Esophagus muscularis mucosa (tissue), 4 donors: Measurements from ENCODE around the gene PAPLN. TPM values are rescaled to one million over a fixed set of nuclear protein-coding genes. Genes with fewer than 3 reads are reported as not detected.

Source experiments
- DNase-seq: peaks from one replicate; pipeline ENCODE4 v3.0.0-alpha.2; 2017; ENCODE audit errors: extremely low spot score
- H3K27ac ChIP-seq, 4 donors: fragments of 200-600 bp; sonication (generic); replicated peaks in 1 of 4; 1 replicate in 3 of 4; 2 replicates in 1 of 4; pipeline ENCODE4 v1.5.1; 2016 to 2019; ENCODE audit warnings: mild to moderate bottlenecking in 1 of 4
- H3K27me3 ChIP-seq, 4 donors: fragments of 200-600 bp; sonication (generic); one replicate each; pipeline versions ENCODE4 v1.5.1 to v1.6.0; 2016 to 2019
- H3K36me3 ChIP-seq, 4 donors: fragments of 200-600 bp; sonication (generic); one replicate each; pipeline ENCODE4 v1.5.1; 2016 to 2019
- H3K4me1 ChIP-seq, 4 donors: fragments of 200-600 bp; sonication (generic); one replicate each; pipeline ENCODE4 v1.5.1; 2016 to 2019
- H3K4me3 ChIP-seq, 4 donors: fragments of 200-600 bp; sonication (generic); 1 replicate in 2 of 4; 2 replicates in 2 of 4; pipeline ENCODE4 v1.5.1; 2016 to 2019; ENCODE audit warnings: mild to moderate bottlenecking in 4 of 4, moderate library complexity in 1 of 4
- H3K9me3 ChIP-seq, 4 donors: fragments of 200-600 bp; sonication (generic); 1 replicate in 3 of 4; 2 replicates in 1 of 4; pipeline ENCODE4 v1.5.1; 2016 to 2019
- EP300 ChIP-seq: sonication (generic); formaldehyde crosslinking; IDR thresholded peaks from one replicate; pipeline ENCODE4 v1.6.1; 2017; ENCODE audit warnings: antibody characterized with exemption
- POLR2A ChIP-seq: fragments of 450-650 bp; IDR thresholded peaks from one replicate; pipeline ENCODE4 v1.6.1; 2017; ENCODE audit warnings: antibody characterized with exemption, moderate library complexity, mild to moderate bottlenecking, low read depth
- POLR2AphosphoS5 ChIP-seq, 2 donors: sonication (generic); formaldehyde crosslinking; IDR thresholded peaks; one replicate each; pipeline ENCODE4 v1.6.1; 2017; ENCODE audit warnings: antibody characterized with exemption in 2 of 2
- WGBS: methylation state at CpG from one replicate; pipeline ENCODE4 v1.1.5; 2018; 5-methylcytosine and 5-hydroxymethylcytosine counted together
- intact Hi-C: fragments of 100-400 bp; cut with DNase I; formaldehyde crosslinking; loops from one replicate; pipeline ENCODE4 v1.15.1; 2023
- total RNA-seq, 4 donors: library from RNA; depleted of rRNA; stranded (reverse); fragments of >200 nt; gene quantifications; one replicate each; pipeline versions ENCODE4 v1.1.0 to v1.2.1, GENCODE V29; 2016
- TF ChIP-seq, protein P1 (sequence below), 3 experiments: fragments of 200-600 bp in 2 of 3; fragments of 450-650 bp in 1 of 3; sonication (generic) in 2 of 3; IDR thresholded peaks; one replicate each; pipeline ENCODE4 v1.5.1; 2017 to 2019; ENCODE audit warnings: antibody characterized with exemption in 3 of 3, mild to moderate bottlenecking in 2 of 3, moderate library complexity in 1 of 3

PAPLN gene
- total RNA-seq, 4 donors from 2014 or later, result 12.0 to 43.5 (median 24.1) TPM

DNA sequence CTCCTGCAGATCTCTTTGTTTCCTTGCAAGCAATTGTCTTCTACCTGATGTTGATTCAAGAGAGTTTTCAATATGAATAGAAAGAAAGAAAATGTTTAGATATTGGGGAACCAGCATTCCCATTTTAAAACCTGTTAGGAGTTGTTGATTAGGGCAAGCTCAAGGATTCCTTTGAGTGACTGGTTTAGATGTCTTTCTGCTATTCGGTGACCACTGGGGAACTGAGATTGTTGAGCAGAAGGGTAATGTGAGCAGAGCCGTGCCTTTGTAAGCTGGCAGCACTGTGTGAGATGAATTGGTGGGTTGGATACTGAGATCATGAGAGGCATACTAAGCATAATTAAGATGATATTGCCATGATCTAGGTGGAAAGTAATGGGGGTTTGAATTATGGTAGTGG lies 39.1 kb upstream of the PAPLN start:
- intact Hi-C loops, result no loop called here
- 79% methylated on average over 2 of the region's 2 CpGs for WGBS
- Histone ChIP-seq H3K27ac (no peak overlapping the region), H3K4me1 (no peaks in the 10 kb centered on the region), H3K4me3 (no peak overlapping the region), H3K27me3 (no peaks in the 10 kb centered on the region), H3K9me3 (no peaks in the 10 kb centered on the region), H3K36me3 (peaks cover 24 to 91% (median 79%) of the 10 kb centered on the region in 4 donors)
- DNase-seq, result no peak
- TF ChIP-seq, protein P1, sequence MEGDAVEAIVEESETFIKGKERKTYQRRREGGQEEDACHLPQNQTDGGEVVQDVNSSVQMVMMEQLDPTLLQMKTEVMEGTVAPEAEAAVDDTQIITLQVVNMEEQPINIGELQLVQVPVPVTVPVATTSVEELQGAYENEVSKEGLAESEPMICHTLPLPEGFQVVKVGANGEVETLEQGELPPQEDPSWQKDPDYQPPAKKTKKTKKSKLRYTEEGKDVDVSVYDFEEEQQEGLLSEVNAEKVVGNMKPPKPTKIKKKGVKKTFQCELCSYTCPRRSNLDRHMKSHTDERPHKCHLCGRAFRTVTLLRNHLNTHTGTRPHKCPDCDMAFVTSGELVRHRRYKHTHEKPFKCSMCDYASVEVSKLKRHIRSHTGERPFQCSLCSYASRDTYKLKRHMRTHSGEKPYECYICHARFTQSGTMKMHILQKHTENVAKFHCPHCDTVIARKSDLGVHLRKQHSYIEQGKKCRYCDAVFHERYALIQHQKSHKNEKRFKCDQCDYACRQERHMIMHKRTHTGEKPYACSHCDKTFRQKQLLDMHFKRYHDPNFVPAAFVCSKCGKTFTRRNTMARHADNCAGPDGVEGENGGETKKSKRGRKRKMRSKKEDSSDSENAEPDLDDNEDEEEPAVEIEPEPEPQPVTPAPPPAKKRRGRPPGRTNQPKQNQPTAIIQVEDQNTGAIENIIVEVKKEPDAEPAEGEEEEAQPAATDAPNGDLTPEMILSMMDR (IDR thresholded peaks at IDR 0.05), result no peak
- TF ChIP-seq POLR2AphosphoS5 (IDR thresholded peaks at IDR 0.05) (no peak), EP300 (no peak), POLR2A (no peak)

DNA sequence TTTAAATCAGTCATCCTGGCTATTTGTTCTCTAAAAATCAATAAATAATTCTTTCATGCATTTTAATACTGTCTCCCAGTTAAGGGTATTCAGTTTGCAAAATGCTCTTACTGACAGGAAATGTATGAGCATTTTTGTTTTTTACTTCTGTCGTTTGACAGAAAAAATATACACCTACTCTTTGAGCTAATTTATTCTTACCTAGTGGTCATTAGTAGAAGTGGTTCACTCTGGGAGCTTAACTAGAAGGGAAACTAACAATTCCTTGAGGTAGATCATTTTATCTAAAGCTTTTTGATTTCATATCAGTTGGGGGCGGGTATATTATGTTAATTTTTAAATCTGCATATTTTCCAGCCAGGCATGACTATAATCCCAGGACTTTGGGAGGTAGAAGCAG lies 33.8 kb upstream of the PAPLN start:
- no peak for DNase-seq
- no peak overlapping the region for H3K4me3 ChIP-seq
- intact Hi-C loops, result no loop called here
- WGBS, result 82% methylated on average over 2 of the region's 2 CpGs
- H3K4me1 ChIP-seq, result no peaks in the 10 kb centered on the region
- H3K9me3 ChIP-seq, result no peaks in the 10 kb centered on the region
- H3K36me3 ChIP-seq, result peaks cover 43 to 93% (median 78%) of the 10 kb centered on the region in 4 donors
- no peak for TF ChIP-seq EP300
- no peak for TF ChIP-seq POLR2A
- no peak for TF ChIP-seq POLR2AphosphoS5 (IDR thresholded peaks at IDR 0.05)
- TF ChIP-seq, protein P1 (IDR thresholded peaks at IDR 0.05), result no peak
- H3K27me3 ChIP-seq, result no peaks in the 10 kb centered on the region
- H3K27ac ChIP-seq, result no peak overlapping the region

DNA sequence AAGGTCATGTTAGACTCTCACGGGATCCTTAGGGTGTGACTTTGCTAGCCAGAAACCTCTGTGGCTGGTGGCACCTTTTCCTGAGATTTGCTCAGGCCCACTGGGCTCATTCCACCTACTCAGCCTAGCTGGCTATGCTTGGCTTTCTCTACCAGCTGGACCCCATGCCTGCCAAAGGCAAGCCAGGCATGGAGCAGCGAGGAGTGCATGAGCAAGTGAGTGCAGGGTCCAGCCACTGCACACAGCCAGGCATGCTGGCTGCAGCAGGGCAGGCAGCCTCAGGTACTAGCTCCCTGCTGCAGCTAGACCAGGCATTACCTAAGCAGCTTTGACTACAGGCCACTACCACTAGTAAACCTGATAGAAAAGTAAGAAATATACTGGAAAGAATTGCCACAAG lies 29.7 kb upstream of the PAPLN start:
- peaks cover 0 to 16% (median 12%) of the 10 kb centered on the region in 4 donors for H3K4me1 ChIP-seq
- peaks cover 54 to 87% (median 73%) of the 10 kb centered on the region in 4 donors for H3K36me3 ChIP-seq
- no peak overlapping the region for H3K27ac ChIP-seq
- TF ChIP-seq POLR2A, result no peak
- no peak for TF ChIP-seq EP300
- TF ChIP-seq POLR2AphosphoS5 (IDR thresholded peaks at IDR 0.05), result no peak
- TF ChIP-seq, protein P1 (IDR thresholded peaks at IDR 0.05), result no peak
- no peaks in the 10 kb centered on the region for H3K27me3 ChIP-seq
- no peak overlapping the region for H3K4me3 ChIP-seq
- 100% methylated on average over 2 of the region's 2 CpGs for WGBS
- DNase-seq, result no peak
- intact Hi-C loops, result no loop called here
- no peaks in the 10 kb centered on the region for H3K9me3 ChIP-seq

GRCh38 chr14:73208390-73208789 lies 28.9 kb upstream of the PAPLN start:
- peaks cover 56 to 87% (median 73%) of the 10 kb centered on the region in 4 donors for H3K36me3 ChIP-seq
- peaks cover 0 to 16% (median 12%) of the 10 kb centered on the region in 4 donors for H3K4me1 ChIP-seq
- intact Hi-C loops, result no loop called here
- no peak overlapping the region for H3K27ac ChIP-seq
- no peaks in the 10 kb centered on the region for H3K27me3 ChIP-seq
- WGBS, result 87% methylated on average over 3 of the region's 3 CpGs
- H3K9me3 ChIP-seq, result no peaks in the 10 kb centered on the region
- DNase-seq, result no peak
- TF ChIP-seq POLR2AphosphoS5 (IDR thresholded peaks at IDR 0.05) (no peak), POLR2A (no peak), EP300 (no peak)
- TF ChIP-seq, protein P1 (IDR thresholded peaks at IDR 0.05), result no peak
- no peak overlapping the region for H3K4me3 ChIP-seq

- H3K36me3 ChIP-seq, result peaks cover 57 to 87% (median 71%) of the 10 kb centered on the region in 4 donors
- H3K4me1 ChIP-seq, result peaks cover 0 to 16% (median 12%) of the 10 kb centered on the region in 4 donors
- TF ChIP-seq POLR2AphosphoS5 (IDR thresholded peaks at IDR 0.05) (no peak), EP300 (no peak), POLR2A (no peak)
- TF ChIP-seq, protein P1 (IDR thresholded peaks at IDR 0.05), result no peak
- no peaks in the 10 kb centered on the region for H3K27me3 ChIP-seq
- H3K9me3 ChIP-seq, result no peaks in the 10 kb centered on the region
- intact Hi-C loops, result no loop called here
- H3K4me3 ChIP-seq, result no peak overlapping the region
- no peak for DNase-seq
- H3K27ac ChIP-seq, result no peak overlapping the region
- 100% methylated on average over 1 of the region's 8 CpGs for WGBS
Observed at GRCh38 chr14:73208846-73209245, 28.5 kb upstream of the PAPLN start.
